GM18907 (cell line): ENCODE results near the gene MAD1L1.

ENCODE experiments used
- ATAC-seq: cut with Tn5 transposase; IDR thresholded peaks from one replicate; pipeline ENCODE4 v1.9.1; 2021; ENCODE audit warnings: mild to moderate bottlenecking, moderate library complexity; ENCODE audit not compliant: unreplicated experiment

The MAD1L1 gene

GRCh38 chr7:2107386-2108070 lies 125.2 kb downstream of the MAD1L1 start:
- ATAC-seq, result no peak

- ATAC-seq, result no peak
Observed at GRCh38 chr7:2106924-2107323, 125.8 kb downstream of the MAD1L1 start.

DNA sequence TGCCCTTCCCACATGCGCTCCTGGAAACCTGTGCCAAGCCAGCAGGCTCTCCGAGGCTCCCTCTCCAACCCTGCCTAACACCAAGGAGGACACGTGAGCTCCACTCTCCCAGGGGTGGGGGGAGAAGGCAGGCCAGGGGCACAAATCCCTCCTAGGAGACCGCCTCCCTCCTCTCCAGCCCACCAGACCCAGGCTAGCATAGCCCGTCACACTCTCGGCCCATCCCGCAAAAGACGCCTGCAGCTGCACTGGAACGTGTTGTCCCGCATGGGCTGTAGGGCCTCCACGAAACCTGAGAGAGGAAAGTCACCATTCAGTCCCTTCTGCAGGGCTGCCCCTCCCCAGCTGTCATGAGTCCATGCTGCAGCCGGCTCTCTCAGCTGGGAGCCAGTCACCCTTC lies 126.3 kb downstream of the MAD1L1 start:
- no peak for ATAC-seq

DNA sequence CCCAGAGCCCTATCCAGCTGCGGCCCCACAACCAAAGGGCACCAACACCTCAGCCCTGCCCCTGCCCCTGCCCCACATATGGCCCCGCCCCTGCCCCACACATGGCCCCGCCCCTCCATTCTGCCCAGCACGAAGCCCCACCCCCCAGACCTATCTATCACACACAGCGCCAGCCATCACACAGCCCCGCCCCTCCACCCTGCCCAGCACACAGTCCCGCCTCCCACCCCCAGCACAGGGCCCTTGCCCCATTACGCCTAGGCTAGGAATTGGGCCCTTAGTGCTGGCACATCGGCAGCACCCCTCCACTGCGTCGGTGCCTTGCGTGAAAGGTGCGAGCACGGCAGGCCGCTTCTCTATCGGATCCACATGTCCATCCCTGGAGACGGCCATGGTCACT lies 126.8 kb downstream of the MAD1L1 start:
- ATAC-seq, result no peak

- ATAC-seq, result no peak
Observed at GRCh38 chr7:2105280-2105679, 127.5 kb downstream of the MAD1L1 start.

GRCh38 chr7:2104716-2105115 lies 128.0 kb downstream of the MAD1L1 start:
- ATAC-seq, result no peak

DNA sequence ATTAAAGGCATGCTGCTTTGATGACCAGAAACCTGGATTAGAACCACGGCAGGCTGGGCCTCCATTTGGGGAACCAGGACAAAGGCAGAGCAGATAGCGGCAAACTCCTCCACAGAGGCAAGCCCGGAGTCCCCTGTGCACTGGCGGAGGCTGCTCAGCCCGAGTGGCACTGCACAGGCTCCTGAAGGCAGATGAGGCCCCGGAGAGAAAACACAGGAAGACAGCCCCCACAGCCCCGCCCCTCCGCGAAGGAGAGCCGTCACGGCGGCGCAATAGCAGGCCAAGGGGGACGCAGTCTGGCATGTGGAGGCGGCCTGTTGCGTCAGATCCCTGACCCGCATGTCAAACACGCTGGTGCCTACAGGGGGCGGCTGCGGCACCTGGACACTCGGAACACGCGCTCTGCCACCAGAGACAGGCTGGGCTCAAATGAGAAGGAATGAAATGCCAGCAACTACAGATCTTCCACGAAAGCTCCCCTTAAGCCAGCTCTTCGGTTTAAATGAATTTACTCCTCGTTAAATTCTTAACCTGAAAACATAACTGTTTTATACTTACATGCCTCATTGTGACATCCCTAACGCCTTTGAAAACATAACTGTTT lies 128.5 kb downstream of the MAD1L1 start:
- ATAC-seq, result peak; percentile 38

GRCh38 chr7:2103071-2103898 lies 129.5 kb downstream of the MAD1L1 start:
- no peak for ATAC-seq

DNA sequence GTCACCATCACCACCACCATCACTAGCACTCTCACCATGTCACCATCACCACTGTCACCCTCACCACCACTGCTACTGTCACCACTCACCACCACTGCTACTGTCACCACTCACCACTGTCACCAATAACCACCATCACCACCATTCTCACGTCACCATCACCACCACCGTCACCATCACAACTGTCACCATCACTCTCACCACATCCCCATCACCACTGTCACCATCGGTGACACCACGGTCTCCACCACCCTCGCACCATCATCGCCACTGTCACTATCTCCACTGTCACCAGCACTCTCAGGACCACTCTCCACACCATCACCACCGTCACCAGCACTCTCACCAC lies 130.4 kb downstream of the MAD1L1 start:
- ATAC-seq, result no peak

GRCh38 chr7:2101630-2102374 lies 130.9 kb downstream of the MAD1L1 start:
- no peak for ATAC-seq

- peak; percentile 52 for ATAC-seq
Observed at GRCh38 chr7:2100278-2101208, 132.2 kb downstream of the MAD1L1 start.

DNA sequence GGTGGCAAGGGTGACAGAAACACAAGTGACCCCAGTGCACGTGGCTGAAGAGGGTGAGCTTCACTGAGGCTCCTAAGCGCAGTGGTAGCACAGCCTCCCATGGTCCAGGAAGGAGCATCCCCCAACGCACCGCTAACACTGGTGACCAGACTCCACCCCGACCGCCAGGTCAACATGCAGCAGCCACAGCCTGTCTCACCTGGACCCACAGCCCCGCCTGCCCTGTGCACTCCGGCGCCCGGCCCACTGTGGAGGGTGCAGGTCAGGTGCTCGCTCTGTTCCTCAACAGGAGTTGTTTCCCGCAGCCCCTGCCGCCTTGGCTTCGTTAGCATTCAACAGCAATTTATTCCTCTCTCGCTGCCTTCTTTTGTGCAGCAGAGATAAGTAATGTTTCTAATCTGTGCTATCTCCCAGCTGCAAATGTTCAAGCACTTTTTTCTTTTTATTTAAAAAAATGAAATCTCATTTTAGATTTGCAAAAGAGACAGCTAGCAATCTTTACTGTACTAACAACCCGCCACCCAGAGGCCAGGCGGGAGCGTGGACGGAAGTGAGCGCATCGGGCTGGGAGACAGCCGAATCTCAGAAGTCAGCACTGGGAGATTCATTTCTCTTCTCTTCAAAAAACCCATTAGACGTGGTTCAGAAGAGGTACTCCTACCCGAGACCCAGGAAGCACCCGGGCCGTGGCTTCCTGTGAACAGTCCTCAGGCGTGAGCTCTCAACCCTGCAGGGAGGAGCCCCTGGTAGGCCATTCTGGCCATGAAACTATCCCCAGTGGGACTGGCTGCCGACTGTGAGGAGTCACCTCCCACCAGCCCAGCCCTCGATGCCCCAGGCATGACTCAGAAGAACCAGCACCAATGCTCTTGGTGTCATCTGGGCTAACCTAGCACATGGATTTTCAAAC lies 133.4 kb downstream of the MAD1L1 start:
- ATAC-seq, result no peak

GRCh38 chr7:2098496-2098895 lies 134.2 kb downstream of the MAD1L1 start:
- ATAC-seq, result no peak

- no peak for ATAC-seq
Observed at GRCh38 chr7:2098056-2098455, 134.7 kb downstream of the MAD1L1 start.

DNA sequence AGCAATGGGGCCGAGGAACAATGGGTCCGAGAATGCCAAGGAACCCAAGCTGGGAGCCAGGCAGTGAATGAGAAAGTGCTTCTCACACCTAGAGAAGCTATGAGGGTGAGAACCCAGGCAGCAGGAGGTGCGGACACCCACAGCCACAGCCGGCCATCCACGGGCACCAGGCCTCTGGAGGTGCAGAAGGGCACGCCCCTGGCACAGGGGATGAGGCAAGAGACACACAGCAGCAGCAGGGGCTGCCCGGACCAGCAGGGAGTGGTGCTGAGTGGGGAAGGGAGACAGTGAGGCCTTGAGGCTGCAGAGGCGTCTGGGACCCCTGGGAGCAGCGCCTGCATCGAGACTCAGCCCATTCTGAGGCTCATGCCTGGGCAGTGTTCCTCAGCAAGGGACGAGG lies 135.3 kb downstream of the MAD1L1 start:
- ATAC-seq, result no peak

DNA sequence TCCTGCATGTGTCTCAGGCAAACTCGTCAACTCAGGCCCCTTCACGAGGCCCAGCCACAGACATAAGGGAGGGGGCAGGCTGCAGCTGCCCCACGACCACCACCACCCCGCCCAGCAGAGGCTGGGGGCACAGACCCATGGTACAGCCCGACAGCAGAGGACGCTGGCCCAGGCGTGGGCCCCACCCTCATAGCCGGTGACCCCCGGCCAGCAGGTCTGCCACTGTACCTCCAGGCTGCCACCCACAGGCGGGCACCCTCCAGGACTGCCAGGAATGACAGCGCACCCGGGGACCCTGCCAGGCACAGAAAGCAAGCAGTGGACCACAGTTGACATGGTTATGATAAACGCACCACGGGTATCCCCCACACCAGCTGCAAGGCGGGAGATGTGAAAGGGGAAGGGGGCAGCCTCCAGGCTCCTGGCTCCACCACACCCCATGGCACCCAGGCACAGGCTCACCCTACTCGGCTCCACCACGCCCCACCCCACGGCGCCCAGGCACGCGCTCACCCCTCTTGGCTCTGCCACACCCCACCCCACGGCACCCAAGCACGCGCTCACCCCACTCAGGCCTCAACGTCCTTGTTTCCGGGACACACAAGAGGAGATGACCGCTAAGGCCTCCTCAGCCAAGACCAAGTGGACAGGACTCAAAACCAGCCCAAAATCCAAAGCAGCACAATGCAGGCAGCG lies 135.9 kb downstream of the MAD1L1 start:
- no peak for ATAC-seq

GRCh38 chr7:2095436-2095835 lies 137.3 kb downstream of the MAD1L1 start:
- no peak for ATAC-seq

GRCh38 chr7:2094454-2095045 lies 138.2 kb downstream of the MAD1L1 start:
- ATAC-seq, result no peak
